Fibroblast of villous mesenchyme (primary cell): Measurements from ENCODE around the gene RPRD1A. TPM values are rescaled to one million over a fixed set of nuclear protein-coding genes. Genes with fewer than 3 reads are reported as not detected.

Source experiments
- DNase-seq: peaks from one replicate; pipeline ENCODE4 v3.0.0-alpha.2; 2010; ENCODE audit warnings: low read depth
- H3K4me3 ChIP-seq: 2 replicates; pipeline ENCODE4 v1.5.1; 2011; ENCODE audit warnings: low read depth, mild to moderate bottlenecking, low read length
- total RNA-seq: library from RNA; depleted of rRNA; stranded (reverse); fragments of >200 nt; gene quantifications from 2 replicates; pipeline ENCODE4 v1.2.3, GENCODE V29; 2012
- TF ChIP-seq, protein P1 (sequence below): IDR thresholded peaks from 2 replicates; pipeline ENCODE4 v1.5.1; 2012; ENCODE audit warnings: low read depth, mild to moderate bottlenecking, low read length; ENCODE audit not compliant: insufficient read depth

The RPRD1A gene
- total RNA-seq, 1 donor: 70.4 TPM

GRCh38 chr18:35962320-35962719 lies 105.0 kb downstream of the RPRD1A start:
- no peak overlapping the region for H3K4me3 ChIP-seq
- TF ChIP-seq, protein P1, sequence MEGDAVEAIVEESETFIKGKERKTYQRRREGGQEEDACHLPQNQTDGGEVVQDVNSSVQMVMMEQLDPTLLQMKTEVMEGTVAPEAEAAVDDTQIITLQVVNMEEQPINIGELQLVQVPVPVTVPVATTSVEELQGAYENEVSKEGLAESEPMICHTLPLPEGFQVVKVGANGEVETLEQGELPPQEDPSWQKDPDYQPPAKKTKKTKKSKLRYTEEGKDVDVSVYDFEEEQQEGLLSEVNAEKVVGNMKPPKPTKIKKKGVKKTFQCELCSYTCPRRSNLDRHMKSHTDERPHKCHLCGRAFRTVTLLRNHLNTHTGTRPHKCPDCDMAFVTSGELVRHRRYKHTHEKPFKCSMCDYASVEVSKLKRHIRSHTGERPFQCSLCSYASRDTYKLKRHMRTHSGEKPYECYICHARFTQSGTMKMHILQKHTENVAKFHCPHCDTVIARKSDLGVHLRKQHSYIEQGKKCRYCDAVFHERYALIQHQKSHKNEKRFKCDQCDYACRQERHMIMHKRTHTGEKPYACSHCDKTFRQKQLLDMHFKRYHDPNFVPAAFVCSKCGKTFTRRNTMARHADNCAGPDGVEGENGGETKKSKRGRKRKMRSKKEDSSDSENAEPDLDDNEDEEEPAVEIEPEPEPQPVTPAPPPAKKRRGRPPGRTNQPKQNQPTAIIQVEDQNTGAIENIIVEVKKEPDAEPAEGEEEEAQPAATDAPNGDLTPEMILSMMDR: no peak
- no peak for DNase-seq

DNA sequence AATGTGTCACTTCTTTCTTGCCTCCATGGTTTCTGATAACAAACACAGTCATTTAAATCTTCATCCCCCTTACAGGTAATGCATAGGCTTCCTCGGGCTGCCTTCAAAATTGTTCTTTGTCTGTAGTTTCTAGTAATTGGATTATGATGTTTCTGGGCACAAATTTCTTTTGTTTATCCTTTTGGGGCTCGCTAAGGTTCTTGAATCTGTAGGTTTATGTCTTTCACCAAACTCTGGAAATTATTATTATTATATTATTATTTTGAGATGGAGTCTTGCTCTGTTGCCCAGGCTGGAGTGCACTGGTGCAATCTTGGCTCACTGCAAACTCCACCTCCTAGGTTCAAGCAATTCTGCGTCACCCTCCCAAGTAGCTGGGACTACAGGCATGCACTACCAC lies 111.1 kb downstream of the RPRD1A start:
- TF ChIP-seq, protein P1: no peak
- H3K4me3 ChIP-seq: no peak overlapping the region
- no peak for DNase-seq

- TF ChIP-seq, protein P1: no peak
- no peak for DNase-seq
- no peak overlapping the region for H3K4me3 ChIP-seq
Observed at GRCh38 chr18:35953688-35954087, 113.7 kb downstream of the RPRD1A start.

GRCh38 chr18:35950628-35950982 lies 116.8 kb downstream of the RPRD1A start:
- peak overlapping the region; percentile 63 for H3K4me3 ChIP-seq
- DNase-seq: no peak
- TF ChIP-seq, protein P1: no peak

GRCh38 chr18:35949903-35950627 lies 117.3 kb downstream of the RPRD1A start:
- DNase-seq: peak; percentile 71
- peak overlapping the region; percentile 63 for H3K4me3 ChIP-seq
- TF ChIP-seq, protein P1: peak; percentile 97

GRCh38 chr18:35949090-35949489 lies 118.3 kb downstream of the RPRD1A start:
- TF ChIP-seq, protein P1: no peak
- no peak overlapping the region for H3K4me3 ChIP-seq
- no peak for DNase-seq

- TF ChIP-seq, protein P1: no peak
- DNase-seq: no peak
- no peak overlapping the region for H3K4me3 ChIP-seq
Observed at GRCh38 chr18:35948080-35948479, 119.3 kb downstream of the RPRD1A start.
